GM11168 (cell line): Measurements from ENCODE around the gene MXRA7.

Experiments used
- in situ Hi-C: fragments of 300-500 bp; cut with MboI; formaldehyde crosslinking; loops from one replicate; pipeline ENCODE4 v1.12.0; 2022; ENCODE audit warnings: low sequenced_read_pairs; ENCODE audit not compliant: unreplicated experiment

Gene MXRA7

DNA sequence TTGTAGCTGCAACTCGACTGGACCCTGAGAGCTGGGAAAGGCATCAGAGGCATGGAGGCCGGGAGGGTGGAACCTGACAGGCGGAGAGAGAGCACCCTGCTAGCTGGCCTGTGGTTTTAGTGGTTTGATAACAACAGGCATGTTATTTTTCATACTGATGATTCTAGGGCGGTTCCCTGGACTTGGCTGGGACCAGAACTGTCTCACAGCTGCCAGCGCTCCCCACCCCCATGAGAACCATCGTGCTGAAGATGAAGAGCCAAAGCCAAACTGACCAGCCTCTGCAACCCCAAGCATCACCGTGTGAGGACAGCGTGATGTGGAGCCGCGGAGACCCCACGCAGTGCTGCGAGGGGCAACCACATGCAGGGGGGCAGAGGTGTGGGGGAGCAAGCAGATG lies 28.5 kb downstream of the MXRA7 start:
- in situ Hi-C loops, result no loop called here

DNA sequence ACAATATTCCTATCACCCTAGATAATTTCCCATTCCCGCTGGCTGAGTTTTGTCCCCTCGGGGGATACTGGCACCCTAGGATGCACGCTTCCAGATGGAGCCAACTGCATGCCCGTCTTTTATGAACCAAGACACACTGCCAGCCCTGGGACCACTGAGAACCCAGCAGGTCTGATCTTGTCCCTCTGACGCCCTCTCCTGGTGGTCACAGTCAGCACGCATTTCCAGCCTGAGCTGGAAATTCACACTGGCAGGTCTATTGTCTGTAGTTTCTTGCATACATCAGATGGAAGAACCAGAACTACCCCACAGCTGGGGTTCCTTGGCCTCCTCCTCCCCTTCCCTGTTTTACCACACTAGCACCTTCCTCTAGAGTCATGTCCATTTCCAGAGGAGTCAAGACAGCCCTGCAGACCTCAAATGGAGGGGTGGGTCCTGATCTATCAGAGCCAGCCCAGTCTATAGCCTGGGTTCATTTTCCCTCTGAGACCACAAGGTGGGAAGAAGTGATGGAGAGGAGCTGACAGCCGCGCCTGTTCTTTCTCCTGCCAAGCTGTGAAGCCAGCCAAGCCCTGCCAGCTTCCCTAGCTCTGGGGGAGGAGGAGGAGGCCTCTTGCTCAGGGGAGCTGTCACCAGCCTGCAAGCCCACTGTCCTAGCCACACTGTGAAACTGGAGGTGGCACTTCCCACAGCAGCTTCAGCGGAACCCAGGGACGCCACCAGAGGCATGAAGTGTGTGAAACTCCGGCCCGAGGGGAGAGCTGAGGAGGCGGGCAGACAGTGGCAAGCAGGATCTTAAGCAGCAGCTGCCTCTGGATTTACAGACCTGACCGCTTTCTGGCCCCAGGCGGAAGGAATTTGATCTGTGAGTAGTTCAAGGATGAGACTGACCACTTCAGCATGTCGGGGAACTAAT lies 29.3 kb downstream of the MXRA7 start:
- in situ Hi-C loops, result no loop called here

DNA sequence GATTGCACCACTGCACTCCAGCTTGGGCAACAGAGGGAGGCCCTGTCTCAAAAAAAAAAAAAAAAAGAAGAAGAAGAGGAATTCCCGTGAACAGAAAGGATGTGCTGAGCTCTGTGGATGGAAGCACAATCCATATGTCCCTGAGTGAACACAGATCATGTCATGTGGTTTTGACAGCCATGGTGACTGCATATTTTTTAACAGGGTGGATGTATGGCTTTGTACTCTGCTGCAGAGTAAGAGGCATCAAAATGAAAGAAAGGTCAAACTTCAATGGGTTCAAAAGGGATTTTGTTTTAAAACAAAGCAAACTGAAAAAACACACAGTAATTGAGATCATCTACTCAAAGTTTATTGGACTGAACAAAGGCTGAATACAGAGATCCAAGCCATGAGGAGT lies 31.5 kb downstream of the MXRA7 start:
- in situ Hi-C loops, result no loop called here

DNA sequence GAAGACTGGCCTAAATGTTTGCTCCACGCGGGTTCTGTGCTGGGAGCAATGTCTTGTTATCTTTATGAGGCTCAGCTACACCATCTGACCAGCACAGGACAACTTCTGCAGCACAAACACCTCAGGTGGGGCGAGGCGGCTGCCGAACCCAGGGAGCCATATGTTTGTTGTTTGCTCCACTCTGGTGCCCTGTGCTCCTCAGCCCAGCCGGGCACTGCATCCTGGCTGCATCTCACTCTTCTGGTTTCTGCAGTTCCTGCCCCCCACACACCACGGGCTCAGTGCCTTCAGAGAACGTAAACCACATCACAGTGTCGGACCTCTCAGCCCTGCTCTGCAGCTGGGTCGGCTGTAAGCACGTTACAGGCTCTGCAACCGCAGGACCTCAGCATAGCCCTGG lies 32.4 kb downstream of the MXRA7 start:
- in situ Hi-C loops, result no loop called here

DNA sequence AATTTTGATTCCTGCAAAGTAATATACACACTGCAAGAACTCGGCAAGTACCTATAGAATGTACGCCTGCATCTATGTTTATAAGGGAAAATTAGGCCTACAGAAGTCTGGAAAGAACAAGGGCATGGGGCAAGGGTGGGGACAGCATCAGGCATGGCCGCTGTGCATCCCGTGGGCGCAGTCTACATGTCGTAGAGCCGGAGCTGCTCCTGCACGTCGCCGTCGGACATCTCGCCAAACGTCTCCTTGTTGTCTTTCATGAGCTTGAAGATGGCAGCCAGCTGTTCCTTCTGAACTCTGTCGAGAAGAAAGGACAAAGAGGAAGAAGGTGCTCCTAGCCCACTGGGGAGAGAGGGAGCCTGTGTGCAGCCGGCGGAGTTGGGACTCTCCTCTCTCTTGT lies 33.4 kb downstream of the MXRA7 start:
- in situ Hi-C loops, result no loop called here

DNA sequence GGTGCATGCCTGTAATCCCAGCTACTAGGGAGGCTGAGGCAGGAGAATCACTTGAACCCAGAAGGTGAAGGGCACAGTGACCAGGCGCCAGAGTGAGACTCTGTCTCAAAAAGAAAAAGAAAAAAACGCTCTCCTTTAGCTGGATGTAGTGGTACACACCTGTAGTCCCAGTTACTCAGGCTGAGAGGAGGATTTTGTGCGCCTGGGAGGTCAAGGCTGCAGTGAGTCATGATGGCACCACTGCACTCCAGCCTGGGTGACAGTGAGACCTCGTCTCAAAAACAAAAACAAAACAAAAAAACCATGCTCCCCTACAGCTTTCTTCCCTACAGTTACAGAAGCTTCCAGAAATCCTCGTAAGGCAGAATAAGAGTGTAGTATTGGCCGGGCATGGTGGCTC lies 34.1 kb downstream of the MXRA7 start:
- in situ Hi-C loops, result no loop called here

DNA sequence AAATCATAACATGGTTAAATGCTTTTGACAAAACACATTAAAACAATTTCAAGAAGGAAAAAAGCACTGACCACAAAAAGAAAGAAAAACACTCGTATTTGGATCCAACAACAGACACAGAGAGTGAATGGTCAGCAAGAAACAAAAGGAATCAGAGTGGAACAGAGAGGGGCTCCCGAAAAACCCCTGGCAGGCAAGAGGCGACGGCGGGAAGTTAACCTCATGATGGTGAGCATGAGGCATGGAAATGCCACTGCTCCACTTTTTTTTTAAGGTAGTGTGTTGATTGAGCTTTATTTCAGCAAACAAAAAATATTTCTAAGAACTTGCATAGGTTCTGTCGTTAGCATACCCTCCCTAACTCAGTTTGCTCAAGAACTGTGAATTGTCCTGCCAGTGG lies 35.1 kb downstream of the MXRA7 start:
- in situ Hi-C loops, result no loop called here

DNA sequence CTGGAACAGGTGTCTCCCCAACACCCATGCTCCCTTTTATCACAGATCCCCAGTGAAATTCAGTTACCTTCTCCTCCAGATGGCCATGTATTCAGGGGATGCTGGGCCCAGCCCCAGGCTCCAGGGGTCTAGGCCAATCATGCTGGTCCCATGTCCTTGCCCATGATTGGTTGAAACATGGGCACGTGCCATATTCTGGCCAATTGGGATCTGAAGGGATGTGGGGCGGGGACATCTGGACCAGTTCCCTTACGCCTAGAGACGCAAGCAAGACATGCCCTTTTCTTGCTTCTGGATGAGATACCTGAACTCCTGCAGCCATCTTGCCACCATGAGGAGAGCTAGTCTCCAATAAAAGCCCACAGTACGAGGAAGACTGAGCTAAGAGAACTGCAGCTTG lies 36.2 kb downstream of the MXRA7 start:
- in situ Hi-C loops, result no loop called here

DNA sequence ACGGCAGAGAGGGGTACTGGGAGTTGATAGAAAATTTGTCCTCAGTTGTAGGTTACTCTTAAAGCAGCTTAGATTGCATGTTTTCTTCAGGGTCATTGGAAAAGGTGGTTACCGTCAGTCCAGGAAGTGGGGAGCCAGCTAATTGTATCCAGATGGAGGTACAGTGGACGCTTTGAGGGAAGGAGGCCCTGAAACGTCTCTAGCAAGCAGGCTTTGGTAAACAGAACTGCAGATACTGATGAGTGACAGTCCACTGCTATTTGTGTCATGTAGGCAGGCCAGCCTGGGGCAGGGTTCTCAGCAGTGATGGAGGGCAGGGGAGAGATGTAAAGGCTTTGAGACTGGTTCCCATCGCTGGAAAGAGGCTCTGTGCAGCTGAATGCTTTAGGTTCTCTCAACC lies 37.0 kb downstream of the MXRA7 start:
- in situ Hi-C loops, result no loop called here

DNA sequence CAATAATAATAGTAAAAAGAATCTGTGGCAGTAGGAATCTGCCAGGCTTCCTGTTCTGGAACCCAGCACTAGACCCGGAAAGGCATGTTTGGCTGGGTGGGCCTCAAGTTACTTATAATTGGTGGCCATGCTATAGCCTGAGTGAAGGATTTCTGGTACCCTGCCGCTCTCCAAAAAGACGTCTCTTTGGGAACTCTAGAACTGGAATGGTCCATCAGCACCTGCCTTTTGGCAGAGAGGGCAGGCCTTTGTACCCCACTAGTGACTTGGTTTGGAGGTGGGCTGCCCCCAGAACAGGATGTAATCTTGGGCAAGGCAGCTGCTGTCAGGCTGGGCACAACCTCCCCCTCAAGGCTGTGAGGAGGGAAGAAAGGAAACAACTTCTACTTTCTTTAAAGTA lies 37.9 kb downstream of the MXRA7 start:
- in situ Hi-C loops, result no loop called here

DNA sequence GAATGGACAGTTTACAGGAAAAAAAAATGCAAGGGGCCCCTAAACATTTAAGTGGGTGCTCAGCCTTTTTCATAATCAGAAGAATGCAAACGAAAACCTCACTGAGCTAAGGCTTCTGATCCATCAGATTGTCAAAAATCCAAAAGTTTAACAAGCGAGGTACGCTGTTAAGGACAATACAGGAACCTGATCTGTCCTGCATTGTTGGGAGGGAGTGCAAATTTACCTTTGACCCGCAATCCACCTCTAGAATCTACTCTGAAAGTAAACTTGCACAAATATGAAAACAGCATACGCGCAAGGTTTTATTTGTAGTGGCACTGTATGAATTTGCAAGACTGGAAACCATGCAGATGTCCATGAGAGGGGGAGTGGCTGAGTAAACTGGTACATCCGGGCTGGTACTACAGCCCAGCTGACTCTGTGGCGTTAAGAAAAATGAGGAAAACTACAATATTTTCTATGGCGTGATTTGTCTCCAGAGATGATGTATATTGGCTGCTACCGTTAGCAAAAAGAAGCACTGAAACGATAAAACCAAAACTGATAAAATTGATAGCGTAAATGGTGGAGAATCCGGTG lies 38.4 kb downstream of the MXRA7 start:
- in situ Hi-C loops, result no loop called here

DNA sequence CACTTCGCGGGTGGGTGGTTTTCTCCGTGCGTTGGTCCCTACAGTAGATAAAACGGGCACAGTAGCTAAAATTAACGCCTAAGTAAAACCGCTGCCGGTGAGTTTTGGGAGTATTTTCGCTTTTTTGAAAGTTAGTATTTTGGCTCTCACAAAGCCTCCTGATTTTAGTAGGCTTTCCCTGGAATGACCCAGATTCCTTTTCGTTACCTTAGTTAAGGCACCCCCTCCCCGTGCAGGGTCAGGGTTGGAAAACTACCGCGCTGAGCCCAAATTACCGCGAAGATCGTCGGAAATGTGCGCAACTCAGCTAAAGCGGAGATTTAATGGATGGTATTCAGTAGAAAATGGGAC lies 38.9 kb downstream of the MXRA7 start:
- in situ Hi-C loops, result no loop called here

DNA sequence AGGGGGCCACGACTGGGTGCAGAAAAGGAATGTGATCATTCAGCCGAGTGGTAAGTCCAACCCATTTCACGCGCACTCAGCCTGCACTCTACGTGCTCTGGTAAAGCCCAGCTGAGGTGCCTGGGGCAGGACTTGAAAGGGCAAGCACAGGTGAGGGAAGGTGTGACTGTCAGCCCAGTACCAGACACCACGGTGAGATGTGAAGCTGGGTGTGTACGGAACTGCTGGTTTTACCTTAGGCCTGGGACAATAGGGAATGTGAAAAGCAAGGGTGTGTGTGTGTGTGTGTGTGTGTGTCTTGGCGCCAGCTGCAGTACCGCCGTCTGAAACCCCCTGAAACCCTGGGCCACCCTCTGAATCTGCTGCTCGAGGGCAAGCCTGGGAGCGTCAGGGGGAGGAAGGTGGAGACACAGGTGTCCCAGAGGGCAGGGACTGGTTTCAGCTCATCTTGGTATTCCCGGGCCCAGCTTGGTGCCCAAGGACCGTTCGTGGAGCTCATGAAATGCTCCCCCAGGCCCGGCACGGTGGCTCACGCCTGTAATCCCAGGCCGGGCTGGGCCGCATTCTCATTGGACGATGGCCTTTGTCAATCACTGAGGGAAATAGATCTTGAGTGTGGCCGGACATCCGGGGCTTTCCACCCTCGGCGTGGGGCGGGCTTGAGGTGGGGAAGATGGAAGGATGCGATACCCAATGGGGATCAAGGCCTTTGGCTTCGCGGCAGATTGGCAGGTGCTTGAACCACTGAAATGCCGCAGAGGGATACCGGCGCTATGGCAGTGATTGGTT lies 39.4 kb downstream of the MXRA7 start:
- in situ Hi-C loops, result no loop called here

DNA sequence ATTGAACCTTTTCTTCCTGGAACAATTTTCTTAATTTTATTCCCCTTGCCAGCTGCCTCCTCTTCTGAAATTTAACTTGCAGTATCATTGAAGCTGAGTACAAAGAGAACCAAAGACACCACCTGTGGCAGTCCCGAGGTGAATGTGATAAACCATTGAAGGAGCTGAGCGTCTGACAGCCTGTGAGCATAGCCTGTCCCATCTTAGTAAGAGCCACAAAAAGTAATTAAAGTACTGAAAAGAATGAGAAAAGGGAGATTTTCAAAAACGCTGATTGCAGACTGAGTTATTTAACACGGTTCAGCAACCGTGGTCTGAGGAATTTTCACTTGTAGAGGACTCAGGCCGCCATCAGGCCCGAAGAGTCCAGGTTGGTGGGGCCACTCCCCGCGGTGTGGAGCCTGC lies 40.0 kb downstream of the MXRA7 start:
- in situ Hi-C loops, result no loop called here

DNA sequence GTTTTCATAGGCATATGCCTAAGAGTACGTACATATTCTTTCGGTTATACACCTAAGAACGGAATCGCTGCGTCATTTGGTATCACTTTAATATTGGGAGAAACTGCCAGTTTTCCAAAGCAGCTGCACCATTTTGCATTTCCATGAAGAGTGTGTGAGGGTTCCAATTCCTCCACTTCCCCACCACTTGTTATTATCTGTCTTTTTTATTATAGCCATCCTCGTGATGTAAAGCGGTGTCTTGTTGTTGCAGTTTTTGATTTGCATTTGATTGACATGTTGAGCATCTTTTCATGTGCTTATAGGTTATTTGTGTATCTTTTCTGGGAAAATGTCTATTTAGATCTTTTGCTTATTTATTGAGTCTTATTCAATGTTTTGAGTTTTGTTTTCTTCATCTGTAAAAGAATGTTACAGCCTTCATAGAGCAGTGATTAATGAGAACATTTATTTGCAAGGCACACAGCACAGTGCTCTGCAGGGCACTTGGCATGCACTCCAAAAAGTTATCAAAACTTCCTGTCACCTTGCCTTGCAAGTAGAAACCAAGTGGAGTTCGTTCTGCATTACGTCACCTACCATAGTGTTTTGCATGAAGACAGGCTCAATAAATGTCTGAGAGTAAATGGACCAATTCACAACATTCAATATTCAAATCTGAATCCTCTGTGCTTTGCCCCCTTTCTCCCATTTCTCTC lies 40.6 kb downstream of the MXRA7 start:
- in situ Hi-C loops, result no loop called here

DNA sequence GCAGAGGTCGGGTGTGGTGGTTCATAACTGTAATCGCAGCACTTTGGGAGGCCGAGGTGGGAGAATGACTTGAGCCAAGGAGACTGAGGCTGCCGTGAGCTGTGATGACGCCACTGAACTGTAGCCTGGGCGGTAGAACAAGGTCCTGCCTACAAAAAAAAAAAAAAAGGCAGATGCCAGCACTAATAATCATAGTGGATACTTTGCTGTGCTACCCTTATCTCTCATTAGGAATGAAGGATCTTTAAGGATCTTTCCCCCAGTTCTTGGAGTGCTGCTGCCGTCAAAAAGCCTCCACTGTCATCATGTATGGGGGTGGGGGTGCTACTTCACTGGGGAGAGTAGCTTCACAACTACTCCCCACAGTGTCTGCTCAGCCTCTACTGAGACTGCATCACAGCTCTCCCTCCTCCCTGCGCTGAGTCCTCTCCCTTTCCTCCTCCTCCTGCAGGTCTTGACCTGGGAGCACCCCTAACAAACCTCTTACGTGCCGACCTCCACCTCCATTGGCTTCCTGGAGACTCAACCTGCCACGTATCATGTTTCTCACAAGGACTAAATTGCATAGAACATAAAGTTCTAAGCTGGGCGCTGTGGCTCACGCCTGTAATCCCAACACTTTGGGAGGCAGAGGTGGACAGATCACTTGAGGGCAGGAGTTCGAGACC lies 42.8 kb downstream of the MXRA7 start:
- in situ Hi-C loops, result no loop called here

DNA sequence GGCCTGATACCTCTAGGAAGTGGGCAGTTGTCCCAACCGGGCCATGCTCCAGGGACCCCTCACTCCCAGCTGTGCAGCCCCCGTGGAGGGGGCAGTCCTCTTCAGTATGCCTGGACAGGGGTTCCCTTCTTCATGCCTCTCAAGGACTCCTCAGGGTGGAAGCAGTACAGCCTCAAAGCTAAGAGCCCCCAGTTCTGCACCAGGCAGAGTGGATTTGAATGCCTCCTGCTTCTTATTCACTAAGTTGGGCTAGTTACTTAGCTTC lies 43.3 kb downstream of the MXRA7 start:
- in situ Hi-C loops, result no loop called here

DNA sequence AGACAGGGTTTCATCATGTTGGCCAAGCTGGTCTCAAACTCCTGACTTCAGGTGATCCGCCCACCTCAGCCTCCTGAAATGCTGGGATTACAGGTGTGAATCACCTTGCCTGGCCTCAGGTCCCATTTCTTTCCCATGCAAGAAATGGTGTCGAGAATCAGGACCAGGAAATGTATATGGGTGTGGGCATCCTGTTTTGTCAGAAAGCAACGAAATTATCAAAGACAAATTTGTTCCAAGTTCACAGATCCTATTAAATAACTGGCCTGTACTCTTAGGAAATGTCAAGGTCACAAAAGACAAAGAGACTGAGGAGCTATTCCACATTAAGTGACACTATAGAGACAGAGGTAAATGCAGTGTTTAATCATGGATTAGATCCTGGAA lies 50.1 kb downstream of the MXRA7 start:
- in situ Hi-C loops, result no loop called here

DNA sequence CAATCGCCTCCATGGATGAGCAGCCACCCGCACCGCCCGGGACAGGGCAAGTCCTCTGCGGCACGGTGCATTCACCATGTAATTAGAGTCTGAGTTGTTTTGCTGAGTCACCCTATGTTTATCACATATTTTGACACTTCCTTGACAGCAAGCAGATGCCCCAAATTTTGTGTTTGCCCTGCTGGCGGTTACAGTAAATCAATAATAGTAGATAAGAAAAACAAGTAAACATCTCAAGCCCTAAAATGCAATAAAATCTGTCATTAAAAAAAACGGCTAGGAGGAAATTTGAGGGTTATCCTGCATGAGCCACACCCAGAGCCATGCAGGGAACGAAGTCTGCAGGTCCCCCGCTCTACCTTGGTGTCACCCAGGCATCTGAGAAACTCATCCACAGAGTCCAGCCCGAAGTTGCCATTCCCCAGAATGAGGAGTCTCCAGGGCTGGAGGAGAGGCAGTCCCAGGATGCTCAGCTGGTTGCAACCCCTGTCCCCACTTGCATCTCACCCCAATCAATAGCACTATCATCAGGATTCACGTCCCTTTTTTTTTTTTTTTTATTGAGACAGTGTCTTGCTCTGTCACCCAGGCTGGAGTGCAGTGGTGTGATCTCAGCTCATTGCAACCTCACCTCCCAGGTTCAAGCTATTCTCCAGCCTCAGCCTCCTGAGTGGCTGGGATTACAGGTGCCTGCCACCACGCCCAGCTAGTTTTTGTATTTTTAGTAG lies 50.7 kb downstream of the MXRA7 start:
- in situ Hi-C loops, result no loop called here

DNA sequence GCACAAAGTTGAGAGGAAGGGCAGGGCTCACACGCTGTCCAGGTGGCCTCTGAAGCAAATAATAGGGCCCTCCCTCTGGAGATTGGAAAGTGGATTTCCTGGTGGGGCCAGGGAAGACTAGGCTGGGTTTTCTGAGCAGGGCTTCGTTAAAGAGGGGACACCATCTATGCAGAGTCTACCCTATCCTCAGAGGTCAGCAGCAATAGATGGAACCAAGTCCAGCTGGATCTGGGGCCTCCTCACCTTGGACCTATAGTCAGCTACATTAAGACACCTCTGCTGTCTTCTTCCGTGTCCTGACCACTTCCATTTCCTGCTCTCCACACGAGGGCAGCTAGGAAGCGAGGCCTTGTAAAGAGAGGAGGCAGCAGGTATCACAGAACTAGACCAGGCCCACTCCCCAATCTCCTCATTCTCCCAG lies 52.5 kb downstream of the MXRA7 start:
- in situ Hi-C loops, result no loop called here
